GM10266 (cell line): Measurements from ENCODE around the gene MLEC.

ENCODE experiments used
- DNase-seq: peaks from one replicate; pipeline ENCODE4 v3.0.0; 2012; ENCODE audit errors: extremely low spot score
- TF ChIP-seq, protein P1 (sequence below): IDR thresholded peaks from 2 replicates; pipeline ENCODE4 v1.5.1; 2012; ENCODE audit warnings: mild to moderate bottlenecking, low read depth; ENCODE audit not compliant: control insufficient read depth, insufficient read depth; ENCODE audit errors: missing control alignments

Gene MLEC

DNA sequence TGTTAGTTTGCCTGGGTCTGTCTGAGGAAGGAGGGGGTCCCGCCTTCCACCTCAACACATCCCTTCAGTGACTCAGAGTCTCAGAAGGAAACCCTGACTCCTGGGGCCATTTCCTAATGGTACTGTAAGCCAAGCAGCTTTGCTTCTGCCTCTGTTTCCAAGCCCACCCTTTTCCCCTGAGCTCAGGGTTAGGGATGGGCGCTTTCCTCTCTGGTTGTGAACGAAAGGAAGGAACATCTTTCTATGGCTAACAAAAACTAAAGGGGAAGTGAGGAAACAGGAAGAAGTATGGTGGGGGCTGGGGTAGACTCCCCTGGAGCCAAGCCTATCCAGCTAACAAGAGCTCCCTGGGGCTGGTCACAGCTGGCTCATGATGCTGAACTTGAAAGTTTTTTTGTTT is 11.7 kb downstream of the MLEC start:
- TF ChIP-seq, protein P1, sequence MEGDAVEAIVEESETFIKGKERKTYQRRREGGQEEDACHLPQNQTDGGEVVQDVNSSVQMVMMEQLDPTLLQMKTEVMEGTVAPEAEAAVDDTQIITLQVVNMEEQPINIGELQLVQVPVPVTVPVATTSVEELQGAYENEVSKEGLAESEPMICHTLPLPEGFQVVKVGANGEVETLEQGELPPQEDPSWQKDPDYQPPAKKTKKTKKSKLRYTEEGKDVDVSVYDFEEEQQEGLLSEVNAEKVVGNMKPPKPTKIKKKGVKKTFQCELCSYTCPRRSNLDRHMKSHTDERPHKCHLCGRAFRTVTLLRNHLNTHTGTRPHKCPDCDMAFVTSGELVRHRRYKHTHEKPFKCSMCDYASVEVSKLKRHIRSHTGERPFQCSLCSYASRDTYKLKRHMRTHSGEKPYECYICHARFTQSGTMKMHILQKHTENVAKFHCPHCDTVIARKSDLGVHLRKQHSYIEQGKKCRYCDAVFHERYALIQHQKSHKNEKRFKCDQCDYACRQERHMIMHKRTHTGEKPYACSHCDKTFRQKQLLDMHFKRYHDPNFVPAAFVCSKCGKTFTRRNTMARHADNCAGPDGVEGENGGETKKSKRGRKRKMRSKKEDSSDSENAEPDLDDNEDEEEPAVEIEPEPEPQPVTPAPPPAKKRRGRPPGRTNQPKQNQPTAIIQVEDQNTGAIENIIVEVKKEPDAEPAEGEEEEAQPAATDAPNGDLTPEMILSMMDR = no peak
- DNase-seq = no peak

DNA sequence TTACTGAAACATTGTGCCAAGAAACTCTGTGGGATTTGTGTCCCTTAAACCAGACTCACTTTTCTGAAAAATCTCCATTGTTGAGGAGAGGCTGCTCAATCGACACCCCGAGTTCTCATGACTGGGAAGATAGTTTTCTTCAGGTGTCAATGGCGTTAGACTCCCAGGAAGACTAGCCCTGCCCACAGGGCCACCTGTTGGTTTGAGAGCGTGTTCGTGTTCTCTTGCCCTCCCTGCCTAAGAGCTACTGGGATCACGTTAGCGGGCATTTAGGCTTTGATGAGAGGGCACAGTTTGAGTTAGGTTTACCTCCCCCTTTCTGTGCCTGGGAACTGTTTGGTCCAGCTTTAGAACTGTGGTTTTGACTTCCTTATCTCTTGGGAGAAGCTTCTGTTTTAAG is 12.6 kb downstream of the MLEC start:
- no peak for DNase-seq

DNA sequence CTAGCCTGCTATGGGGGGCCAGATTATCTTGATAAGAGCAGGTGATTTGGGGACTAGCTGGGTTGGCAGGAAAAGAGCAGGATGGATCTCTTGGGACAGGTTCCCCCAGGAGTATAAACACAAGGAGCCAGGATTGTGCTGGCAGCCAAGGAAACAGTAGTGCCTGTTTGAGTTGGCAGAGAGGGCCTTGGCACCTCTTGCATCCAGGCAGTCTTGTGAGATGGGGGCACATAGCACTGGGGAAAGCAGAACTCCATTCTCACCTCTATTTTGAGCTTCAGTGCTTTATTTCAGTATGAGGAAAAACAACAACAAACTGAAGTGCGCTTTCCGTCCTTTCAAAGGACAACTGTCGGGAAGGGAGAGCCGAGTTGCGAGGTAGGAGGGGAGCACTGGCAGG is 13.9 kb downstream of the MLEC start:
- TF ChIP-seq, protein P1 = no peak
- no peak for DNase-seq

More for the DNA sequence above, 12.6 kb downstream of the MLEC start:
- TF ChIP-seq, protein P1 = no peak

DNA sequence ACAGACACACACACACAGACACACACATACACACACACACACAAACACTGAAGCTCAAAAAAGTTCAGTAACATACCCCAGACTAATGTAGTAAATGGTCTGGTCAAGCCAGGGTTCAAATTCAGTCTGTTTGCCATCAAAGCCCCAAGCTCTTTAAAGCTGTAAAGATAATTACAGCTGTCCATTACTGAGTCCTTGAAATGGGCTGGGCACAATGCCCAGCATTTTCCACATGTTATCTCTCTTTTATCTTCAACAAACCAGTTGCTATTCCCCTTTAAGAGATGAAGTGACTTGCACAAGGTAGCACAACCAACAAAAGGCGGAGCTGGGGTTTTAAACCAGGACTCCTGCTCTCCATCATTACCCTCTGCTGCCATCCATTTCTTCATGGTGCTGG is 15.7 kb downstream of the MLEC start:
- TF ChIP-seq, protein P1 = no peak
- DNase-seq = no peak

DNA sequence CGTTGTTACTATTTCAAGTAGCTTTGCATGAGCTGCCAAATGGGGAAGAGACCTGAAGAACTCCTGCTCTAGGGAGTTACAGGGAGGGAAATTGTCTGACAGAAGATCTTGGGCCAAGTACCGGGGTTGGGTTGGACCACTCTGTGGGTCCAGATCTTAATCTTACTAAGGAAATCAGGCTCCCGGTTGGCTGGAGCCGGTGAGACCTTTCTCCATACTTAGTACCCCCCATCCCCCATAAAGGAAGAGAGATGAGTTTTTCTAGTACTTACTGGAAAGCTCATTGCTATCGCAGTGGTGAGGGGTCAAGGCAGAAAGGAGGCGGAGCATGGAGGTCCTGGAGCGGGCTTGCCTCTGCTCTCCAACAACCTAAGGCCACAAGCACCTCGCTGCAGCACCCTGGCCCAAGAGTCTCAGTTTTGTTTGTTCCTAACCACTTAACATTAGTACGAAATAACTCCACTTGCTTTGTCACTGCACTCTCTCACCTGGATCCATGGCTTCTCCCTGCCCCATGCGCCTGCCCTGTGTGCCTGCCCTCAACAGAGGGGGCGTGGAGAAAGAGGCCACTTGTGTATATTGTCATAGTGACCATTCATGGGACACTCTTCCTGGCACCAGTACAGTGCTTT is 16.5 kb downstream of the MLEC start:
- DNase-seq = no peak

DNA sequence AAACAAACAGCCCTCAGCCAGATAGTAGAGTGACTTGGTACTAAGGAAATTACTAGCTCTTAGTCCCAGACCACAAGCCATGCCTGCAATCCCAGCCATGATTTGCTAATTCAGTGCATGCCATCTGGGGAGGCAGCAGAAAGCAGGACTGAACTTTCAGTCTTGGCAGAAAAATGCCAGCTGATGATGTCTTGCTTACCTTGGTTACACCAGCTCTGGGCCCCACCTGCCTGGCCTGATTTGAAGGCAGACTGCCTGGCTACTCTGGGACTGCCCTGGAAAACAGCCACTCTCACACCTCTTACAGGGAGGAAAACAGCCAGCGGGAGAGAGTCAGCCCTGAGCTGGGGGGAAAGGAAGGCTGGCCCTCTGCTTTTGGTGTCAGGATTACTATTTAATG is 18.7 kb downstream of the MLEC start:
- TF ChIP-seq, protein P1 = no peak
- no peak for DNase-seq

More for the DNA sequence above, 16.5 kb downstream of the MLEC start:
- TF ChIP-seq, protein P1 = no peak

DNA sequence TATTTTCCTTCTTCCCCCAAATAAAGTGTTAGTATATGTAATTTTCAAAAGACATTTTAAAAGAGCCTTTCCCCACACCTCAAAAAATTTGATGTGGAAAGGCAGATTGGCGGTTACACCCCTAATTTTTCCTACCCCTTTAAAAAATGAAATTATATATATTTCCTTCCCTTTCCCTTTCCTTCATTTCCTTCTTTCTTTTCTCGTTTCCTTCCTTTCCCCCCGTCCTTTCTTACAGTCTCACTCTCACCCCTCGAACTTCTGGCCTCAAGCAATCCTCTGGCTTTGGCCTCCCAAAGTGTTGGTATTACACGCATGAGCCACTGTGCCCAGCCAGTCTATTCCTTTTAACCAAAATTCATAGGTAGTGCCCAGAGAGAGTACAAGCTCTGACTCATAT is 19.1 kb downstream of the MLEC start:
- TF ChIP-seq, protein P1 = no peak
- no peak for DNase-seq
